GM12878 (cell line): ENCODE results near the gene MITF.

Experiments used
- CBFB ChIP-seq: IDR thresholded peaks from 2 replicates; pipeline ENCODE4 v1.6.1; 2016; ENCODE audit warnings: antibody characterized with exemption, low read depth
- CEBPB ChIP-seq, 2 experiments: fragments of 150-350 bp in 1 of 2; IDR thresholded peaks; 2 replicates each; pipeline ENCODE4 v1.6.1; 2012 to 2014; ENCODE audit warnings: low read depth in 2 of 2, low read length in 2 of 2, borderline replicate concordance in 1 of 2, inconsistent platforms in 1 of 2
- POLR2A ChIP-seq: IDR thresholded peaks from 2 replicates; pipeline ENCODE4 v1.6.1; 2011; ENCODE audit warnings: low read depth, mild to moderate bottlenecking, low read length
- TF ChIP-seq, protein P1 (sequence below), 3 experiments: IDR thresholded peaks in 2 of 3; conservative IDR thresholded peaks in 1 of 3; 2 replicates each; pipeline ENCODE4 v1.5.1; 2011; ENCODE audit warnings: low read depth in 3 of 3, low read length in 3 of 3, mild to moderate bottlenecking in 3 of 3, control low read depth in 2 of 3, moderate library complexity in 2 of 3, inconsistent platforms in 1 of 3, mixed read lengths in 1 of 3; ENCODE audit not compliant: control insufficient read depth in 2 of 3, insufficient read depth in 1 of 3; ENCODE audit errors: extremely low read depth in 1 of 3

DNA sequence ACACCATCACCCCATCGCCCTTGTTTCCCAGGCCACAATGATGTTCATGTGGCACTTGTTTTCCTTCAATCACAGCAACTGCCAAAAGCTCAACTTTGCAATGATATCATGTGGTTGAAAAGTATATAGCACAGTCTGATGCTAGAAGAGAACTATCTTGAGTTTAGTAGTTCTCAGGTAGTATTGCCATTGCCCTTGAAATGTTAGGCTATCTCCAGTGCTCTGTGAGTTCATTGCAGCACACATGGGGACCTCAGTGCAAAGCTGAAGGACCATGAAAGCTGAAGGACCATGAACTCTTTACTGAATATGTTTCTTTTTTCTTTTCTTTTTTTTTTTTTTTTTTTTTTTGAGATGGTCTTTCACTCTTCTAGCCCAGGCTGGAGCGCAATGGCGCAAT, 224.4 kb downstream of the MITF start:
- no peak for TF ChIP-seq CBFB
- TF ChIP-seq POLR2A: no peak
- no peak for TF ChIP-seq CEBPB (IDR thresholded peaks at IDR 0.05; ENCODE audit: borderline replicate concordance in 1 of 2, low read depth in 2 of 2, low read length in 2 of 2)
- TF ChIP-seq, protein P1, sequence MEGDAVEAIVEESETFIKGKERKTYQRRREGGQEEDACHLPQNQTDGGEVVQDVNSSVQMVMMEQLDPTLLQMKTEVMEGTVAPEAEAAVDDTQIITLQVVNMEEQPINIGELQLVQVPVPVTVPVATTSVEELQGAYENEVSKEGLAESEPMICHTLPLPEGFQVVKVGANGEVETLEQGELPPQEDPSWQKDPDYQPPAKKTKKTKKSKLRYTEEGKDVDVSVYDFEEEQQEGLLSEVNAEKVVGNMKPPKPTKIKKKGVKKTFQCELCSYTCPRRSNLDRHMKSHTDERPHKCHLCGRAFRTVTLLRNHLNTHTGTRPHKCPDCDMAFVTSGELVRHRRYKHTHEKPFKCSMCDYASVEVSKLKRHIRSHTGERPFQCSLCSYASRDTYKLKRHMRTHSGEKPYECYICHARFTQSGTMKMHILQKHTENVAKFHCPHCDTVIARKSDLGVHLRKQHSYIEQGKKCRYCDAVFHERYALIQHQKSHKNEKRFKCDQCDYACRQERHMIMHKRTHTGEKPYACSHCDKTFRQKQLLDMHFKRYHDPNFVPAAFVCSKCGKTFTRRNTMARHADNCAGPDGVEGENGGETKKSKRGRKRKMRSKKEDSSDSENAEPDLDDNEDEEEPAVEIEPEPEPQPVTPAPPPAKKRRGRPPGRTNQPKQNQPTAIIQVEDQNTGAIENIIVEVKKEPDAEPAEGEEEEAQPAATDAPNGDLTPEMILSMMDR (IDR thresholded peaks at IDR 0.05 in 2 of 3, conservative IDR thresholded peaks at IDR 0.05 in 1 of 3; ENCODE audit: control insufficient read depth in 2 of 3, extremely low read depth in 1 of 3, insufficient read depth in 1 of 3, low read depth in 3 of 3, low read length in 3 of 3): no peak
